Cortex of kidney (tissue), 1 donor: Measurements from ENCODE around the gene STK32C.
"Not testable (repeated sequence)": the region's sequence is repeated elsewhere in the genome, so short reads cannot be mapped to it uniquely, and the experiment has no call there.

ENCODE experiments used
- DNase-seq: peaks from one replicate; lab custom pipeline; 2025; lab: John Stamatoyannopoulos, UW

Gene STK32C

GRCh38 chr10:132317477-132317876 lies 9.7 kb upstream of the STK32C start:
- not testable (repeated sequence) for DNase-seq

DNA sequence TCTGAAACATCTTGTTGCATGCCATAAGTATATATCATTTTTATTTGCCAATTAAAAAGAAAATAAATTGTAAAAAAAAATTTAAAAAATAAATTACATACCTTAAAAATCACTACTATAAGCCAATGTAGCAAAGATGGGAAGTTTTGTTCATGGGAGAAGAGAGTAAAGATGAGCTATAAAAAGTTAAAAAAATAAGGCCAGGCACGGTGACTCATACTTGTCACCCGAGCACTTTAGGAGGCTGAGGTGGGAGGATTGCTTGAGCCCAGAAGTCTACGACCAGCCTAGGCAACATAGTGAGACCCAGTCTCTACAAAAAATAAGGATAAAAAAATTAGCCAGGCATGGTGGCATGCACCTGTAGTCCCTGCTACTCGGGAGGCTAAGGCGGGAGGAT lies 8.4 kb upstream of the STK32C start:
- no peak for DNase-seq

DNA sequence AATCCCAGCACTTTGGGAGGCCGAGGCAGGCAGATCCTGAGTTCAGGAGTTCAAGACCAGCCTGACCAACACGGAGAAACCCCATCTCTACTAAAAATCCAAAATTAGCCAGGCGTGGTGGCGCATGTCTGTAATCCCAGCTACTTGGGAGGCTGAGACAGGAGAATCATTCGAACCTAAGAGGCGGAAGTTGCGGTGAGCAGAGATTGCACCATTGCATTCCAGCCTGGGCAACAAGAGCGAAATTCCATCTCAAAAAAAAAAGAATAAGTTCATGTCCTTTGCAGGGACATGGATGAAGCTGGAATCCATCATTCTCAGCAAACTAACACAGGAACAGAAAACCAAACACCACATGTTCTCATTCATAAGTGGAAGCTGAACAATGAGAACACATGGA lies 7.1 kb upstream of the STK32C start:
- DNase-seq, result not testable (repeated sequence)

DNA sequence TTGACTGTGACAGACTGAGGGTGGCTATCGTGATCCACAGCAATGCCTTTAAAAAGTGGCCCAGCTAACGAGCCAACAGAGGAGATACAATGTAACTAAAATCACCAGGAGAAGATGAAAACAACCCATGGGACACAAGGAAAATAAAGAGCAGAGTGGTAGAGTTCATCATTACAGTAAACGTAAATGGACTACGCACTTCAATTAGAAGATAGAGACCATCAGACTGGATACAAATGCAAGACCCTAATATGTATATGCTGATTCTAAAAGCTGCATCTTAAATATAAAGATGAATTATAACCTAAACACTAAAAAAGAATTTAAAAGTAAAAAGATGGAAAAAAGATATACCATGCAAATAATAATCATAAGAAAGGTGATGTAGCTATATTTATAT lies 6.6 kb upstream of the STK32C start:
- no peak for DNase-seq

- DNase-seq, result no peak
Observed at GRCh38 chr10:132313865-132314264, 6.1 kb upstream of the STK32C start.

DNA sequence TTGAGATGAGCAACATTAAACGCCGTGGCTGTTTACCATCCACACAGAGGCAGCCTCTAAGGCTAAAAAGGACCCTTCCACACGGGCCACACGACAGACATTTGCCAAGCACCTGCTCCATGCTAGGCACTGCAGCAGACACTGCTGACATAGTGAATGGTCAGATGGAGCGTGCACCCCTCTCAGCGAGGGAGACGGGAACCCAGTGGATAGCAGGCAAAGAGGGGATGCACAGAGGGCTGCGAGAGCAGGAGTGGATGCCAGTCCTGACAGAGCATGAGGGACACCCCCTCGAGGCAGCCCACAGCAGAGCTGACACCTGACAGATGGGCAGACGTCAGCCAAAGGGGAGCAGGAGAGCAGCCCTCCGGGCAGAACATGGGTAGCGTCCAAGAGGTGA lies 5.6 kb upstream of the STK32C start:
- DNase-seq, result no peak

DNA sequence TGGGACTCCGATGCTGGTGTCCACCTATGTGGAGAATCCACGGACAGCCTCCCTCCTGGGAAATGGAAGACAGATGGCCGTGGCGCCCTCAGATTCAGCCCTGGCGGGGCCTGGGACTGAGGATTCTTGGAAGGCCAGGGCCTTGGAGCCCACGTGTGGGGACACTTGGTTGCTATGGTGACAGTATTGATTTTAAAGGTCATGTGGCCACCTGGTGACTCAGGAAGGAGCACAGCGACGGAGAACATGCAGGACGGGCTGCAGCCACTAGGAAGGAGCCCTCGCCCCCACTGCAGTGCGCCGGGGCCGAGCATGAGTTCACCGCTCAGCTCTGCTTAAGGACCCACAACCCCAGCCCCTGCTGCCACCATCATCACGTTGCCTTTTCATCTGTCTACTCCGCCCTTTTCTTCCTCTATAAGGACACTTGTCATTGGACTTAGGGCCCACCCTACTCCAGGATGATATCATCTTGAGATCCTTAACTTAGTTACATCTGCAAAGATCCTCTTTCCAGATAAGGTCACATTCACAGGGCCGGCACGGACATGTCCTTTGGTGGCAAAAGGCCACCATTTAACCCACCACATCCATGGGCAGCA lies 3.7 kb upstream of the STK32C start:
- no peak for DNase-seq

DNA sequence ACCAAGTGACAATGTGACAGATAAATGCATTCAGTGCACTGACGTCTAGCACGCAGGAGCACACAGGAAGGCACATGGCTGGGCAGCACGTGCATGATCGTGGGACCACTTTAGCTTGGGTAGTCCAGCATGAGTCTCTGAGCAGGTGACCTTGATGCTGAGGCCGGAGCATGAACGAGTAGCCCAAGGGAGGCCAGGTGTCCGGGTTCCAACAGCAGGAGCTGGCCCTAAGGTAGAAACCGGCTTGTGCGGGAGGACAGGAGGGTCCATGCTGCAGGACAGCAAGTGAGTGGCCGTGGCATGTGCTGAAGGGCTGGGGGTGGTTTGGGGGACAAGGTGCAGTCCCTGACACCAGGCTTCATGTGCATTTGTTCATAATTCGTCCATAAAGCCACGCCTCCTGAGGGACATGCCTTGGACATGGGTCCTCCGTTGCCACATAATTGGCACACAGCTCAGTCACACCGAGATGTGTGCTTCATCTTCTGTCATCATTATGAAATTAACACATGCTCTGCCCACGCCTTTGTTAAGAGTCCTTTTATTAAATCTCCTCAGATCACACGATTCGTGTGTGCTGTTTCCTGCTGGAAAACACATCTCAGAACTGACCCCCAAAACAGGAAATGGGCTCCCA lies 3.1 kb upstream of the STK32C start:
- DNase-seq, result no peak

DNA sequence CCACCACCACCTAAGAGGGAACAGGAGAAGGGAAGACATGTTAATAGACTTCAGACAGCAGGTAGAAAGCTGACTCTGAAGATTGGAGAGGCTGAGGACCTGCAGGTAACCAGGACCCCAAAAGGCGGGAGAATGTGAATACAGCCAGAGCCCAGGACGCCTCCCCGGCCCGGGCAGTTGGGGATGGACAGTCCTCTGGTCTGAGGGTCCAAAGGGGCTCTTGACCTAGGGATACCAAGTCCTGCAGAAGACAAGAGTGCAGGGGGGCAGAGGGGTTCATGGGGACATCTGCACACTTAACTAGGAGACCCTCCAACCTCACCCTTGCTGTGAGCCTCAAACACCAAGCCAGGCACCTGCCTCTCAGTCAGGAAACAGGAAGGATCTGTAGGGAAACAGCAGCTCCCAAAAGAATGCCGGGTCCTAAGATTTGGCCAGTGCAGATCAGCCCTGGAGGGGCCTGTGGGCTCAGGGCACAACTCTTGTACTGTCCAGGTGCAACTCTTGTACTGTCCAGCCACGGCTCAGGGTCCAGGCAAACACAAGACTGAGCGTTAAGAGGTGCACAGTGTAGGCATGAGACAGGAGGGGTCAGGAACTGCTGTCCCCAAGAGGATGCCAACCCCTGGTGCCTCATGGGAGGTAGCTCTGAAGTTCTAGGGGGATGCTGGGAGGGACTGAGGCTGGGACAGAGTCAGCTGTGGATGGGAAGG lies 2.3 kb upstream of the STK32C start:
- no peak for DNase-seq

DNA sequence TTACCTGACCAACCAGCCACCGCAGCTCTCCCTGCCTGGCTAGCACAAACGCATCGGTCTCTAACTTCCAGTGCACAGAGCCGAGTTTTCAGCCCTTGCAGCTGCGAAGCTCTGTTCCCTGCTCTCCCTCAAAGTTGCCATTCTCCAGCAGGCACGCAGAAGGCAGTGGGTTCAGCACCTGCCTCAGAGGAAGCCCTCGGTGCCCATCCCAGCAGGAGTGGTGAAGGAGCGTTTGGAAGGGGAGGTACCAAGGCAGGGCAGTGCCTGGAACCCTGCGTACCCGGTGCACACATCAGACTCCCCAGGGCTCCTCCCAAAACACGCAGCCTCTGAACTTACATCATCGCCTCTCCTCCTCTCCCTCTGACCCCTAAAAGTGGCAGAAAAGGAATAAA lies 1.7 kb upstream of the STK32C start:
- DNase-seq, result no peak

DNA sequence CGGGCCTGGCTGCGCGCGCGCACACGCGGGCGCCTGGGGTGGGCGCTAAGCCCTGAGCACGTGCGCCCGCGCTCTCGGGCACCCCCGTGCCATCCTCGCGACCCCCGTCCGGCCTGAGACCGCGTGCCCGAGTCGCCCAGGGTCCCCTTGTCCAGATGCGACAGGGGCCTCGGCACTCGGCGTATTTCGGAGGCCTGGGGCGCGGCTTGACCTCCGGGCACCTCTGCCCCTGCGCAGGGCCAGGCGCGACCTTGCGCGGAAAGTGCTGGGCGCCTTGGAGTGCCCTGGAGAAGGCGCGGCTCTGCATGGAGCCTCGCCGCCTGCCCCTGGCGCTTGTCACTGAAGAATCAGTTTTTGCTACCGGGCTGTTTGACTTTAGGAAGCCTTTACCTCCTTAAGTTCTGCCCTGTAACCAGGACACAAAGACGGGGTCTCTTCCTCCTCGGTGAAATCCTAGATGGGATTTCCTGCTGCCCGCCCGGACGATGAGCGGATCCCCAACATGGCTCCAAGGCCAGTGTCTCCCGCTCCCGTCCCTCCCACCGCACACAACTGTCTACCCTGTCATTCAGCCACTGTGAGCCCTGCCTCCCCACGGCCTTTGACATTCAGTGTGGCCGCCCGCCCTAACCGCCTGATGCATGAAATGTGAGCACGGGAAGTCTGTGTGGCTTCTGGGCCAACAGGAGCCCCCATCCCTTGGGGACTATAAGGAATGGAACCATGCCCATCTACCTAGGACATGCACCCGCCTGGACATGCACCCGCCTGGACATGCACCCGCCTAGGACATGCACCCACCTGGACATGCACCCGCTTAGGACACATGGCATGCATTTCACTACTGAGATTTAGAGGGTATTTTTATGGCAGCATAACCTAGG lies 1.1 kb upstream of the STK32C start:
- DNase-seq, result no peak

GRCh38 chr10:132306864-132307751 lies 642 bp downstream of the STK32C start:
- DNase-seq, result no peak

- DNase-seq, result no peak
Observed at GRCh38 chr10:132306343-132306685, 1.4 kb downstream of the STK32C start.

- no peak for DNase-seq
Observed at GRCh38 chr10:132305654-132306342, 2.0 kb downstream of the STK32C start.

GRCh38 chr10:132304756-132305509 lies 2.8 kb downstream of the STK32C start:
- no peak for DNase-seq

- DNase-seq, result no peak
Observed at GRCh38 chr10:132303361-132304115, 4.2 kb downstream of the STK32C start.

- DNase-seq, result no peak
Observed at GRCh38 chr10:132302421-132303310, 5.1 kb downstream of the STK32C start.
